ENCODE results near the gene CAMSAP1.

Gene CAMSAP1

GRCh38 chr9:135815413-135815812 lies 91.9 kb downstream of the CAMSAP1 start:
- H3K9me3 Mint-ChIP-seq: no peaks in the 10 kb centered on the region
- H3K27ac Mint-ChIP-seq: no peak overlapping the region
- no peaks in the 10 kb centered on the region for H3K27me3 Mint-ChIP-seq
- H3K4me1 Mint-ChIP-seq (ENCODE audit: low read depth): no peaks in the 10 kb centered on the region
- no peak overlapping the region for H3K4me3 Mint-ChIP-seq
- intact Hi-C loops (cut with micrococcal nuclease): no loop called here
- peaks cover 100% of the 10 kb centered on the region for H3K36me3 Mint-ChIP-seq (ENCODE audit: low read depth)

GRCh38 chr9:135814421-135815095 lies 92.8 kb downstream of the CAMSAP1 start:
- intact Hi-C loops (cut with micrococcal nuclease): no loop called here
- no peak overlapping the region for H3K4me3 Mint-ChIP-seq
- H3K4me1 Mint-ChIP-seq (ENCODE audit: low read depth): no peaks in the 10 kb centered on the region
- no peaks in the 10 kb centered on the region for H3K27me3 Mint-ChIP-seq
- H3K36me3 Mint-ChIP-seq (ENCODE audit: low read depth): peaks cover 100% of the 10 kb centered on the region
- no peaks in the 10 kb centered on the region for H3K9me3 Mint-ChIP-seq
- H3K27ac Mint-ChIP-seq: no peak overlapping the region

- no peak overlapping the region for H3K27ac Mint-ChIP-seq
- no peaks in the 10 kb centered on the region for H3K4me1 Mint-ChIP-seq (ENCODE audit: low read depth)
- no peak overlapping the region for H3K4me3 Mint-ChIP-seq
- H3K9me3 Mint-ChIP-seq: no peaks in the 10 kb centered on the region
- intact Hi-C loops (cut with micrococcal nuclease): no loop called here
- no peaks in the 10 kb centered on the region for H3K27me3 Mint-ChIP-seq
- H3K36me3 Mint-ChIP-seq (ENCODE audit: low read depth): peaks cover 100% of the 10 kb centered on the region
These were observed 93.6 kb downstream of the CAMSAP1 start for GRCh38 chr9:135813671-135814290.

- Mint-ChIP-seq H3K9me3 (no peaks in the 10 kb centered on the region), H3K4me3 (no peak overlapping the region), H3K27me3 (no peaks in the 10 kb centered on the region), H3K4me1 (ENCODE audit: low read depth) (no peaks in the 10 kb centered on the region), H3K36me3 (ENCODE audit: low read depth) (peaks cover 91% of the 10 kb centered on the region), H3K27ac (no peak overlapping the region)
- intact Hi-C loops (cut with micrococcal nuclease): no loop called here
These were observed 94.4 kb downstream of the CAMSAP1 start for GRCh38 chr9:135812961-135813360.

DNA sequence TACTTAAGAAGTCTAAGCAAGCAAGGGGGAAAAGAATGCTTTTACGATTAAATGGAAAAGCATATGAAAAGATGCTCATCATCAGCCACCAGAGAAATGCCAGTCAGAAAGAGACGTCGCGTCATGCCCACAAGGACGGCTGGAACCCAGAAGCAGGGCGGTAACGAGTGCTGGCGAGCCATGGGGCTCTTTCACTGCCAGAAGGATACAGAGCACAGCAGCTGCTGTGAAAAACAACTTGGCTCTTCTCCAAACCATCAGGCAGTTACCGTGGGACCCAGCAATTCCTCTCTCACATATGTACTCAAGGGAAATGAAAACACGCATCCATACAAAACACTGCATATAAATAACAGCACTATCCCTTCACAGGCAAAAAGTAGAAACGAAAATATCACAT lies 95.5 kb downstream of the CAMSAP1 start:
- no peak overlapping the region for H3K27ac Mint-ChIP-seq

GRCh38 chr9:135810806-135811575 lies 96.4 kb downstream of the CAMSAP1 start:
- no peaks in the 10 kb centered on the region for H3K4me1 Mint-ChIP-seq (ENCODE audit: low read depth)
- intact Hi-C loops (cut with micrococcal nuclease): no loop called here
- no peaks in the 10 kb centered on the region for H3K27me3 Mint-ChIP-seq
- H3K36me3 Mint-ChIP-seq (ENCODE audit: low read depth): peaks cover 72% of the 10 kb centered on the region
- H3K27ac Mint-ChIP-seq: no peak overlapping the region
- no peaks in the 10 kb centered on the region for H3K9me3 Mint-ChIP-seq
- no peak overlapping the region for H3K4me3 Mint-ChIP-seq

More for the DNA sequence above, 95.5 kb downstream of the CAMSAP1 start:
- H3K4me3 Mint-ChIP-seq: no peak overlapping the region
- H3K27me3 Mint-ChIP-seq: no peaks in the 10 kb centered on the region
- H3K9me3 Mint-ChIP-seq: no peaks in the 10 kb centered on the region
- intact Hi-C loops (cut with micrococcal nuclease): no loop called here
- H3K36me3 Mint-ChIP-seq (ENCODE audit: low read depth): peaks cover 80% of the 10 kb centered on the region
- no peaks in the 10 kb centered on the region for H3K4me1 Mint-ChIP-seq (ENCODE audit: low read depth)

DNA sequence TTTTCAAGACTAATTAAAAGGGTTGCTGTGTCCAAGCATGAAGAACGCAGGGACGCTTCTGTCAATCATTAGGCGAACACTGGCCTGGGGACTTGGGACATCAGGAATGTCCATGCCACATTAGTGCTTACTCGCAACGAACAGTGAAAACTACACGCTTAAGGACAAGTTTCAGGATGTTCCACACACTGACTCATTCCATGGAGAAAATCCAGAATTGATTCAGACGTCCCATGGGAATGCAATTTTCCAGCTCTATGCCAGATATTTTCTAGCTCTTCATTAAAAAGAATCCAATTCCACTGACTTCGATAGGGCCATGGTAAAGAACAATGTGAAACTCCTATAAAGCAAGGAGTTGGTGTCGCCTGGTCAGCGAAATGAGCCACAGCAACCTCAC lies 98.2 kb downstream of the CAMSAP1 start:
- H3K36me3 Mint-ChIP-seq (ENCODE audit: low read depth): peaks cover 53% of the 10 kb centered on the region
- intact Hi-C loops (cut with micrococcal nuclease): no loop called here
- H3K27ac Mint-ChIP-seq: no peak overlapping the region
- peaks cover 3% of the 10 kb centered on the region for H3K27me3 Mint-ChIP-seq
- no peaks in the 10 kb centered on the region for H3K9me3 Mint-ChIP-seq
- no peak overlapping the region for H3K4me3 Mint-ChIP-seq
- no peaks in the 10 kb centered on the region for H3K4me1 Mint-ChIP-seq (ENCODE audit: low read depth)

GRCh38 chr9:135805422-135806022 lies 101.8 kb downstream of the CAMSAP1 start:
- intact Hi-C loops (cut with micrococcal nuclease): no loop called here
- H3K27me3 Mint-ChIP-seq: peaks cover 5% of the 10 kb centered on the region
- H3K9me3 Mint-ChIP-seq: no peaks in the 10 kb centered on the region
- H3K27ac Mint-ChIP-seq: no peak overlapping the region
- peaks cover 17% of the 10 kb centered on the region for H3K36me3 Mint-ChIP-seq (ENCODE audit: low read depth)
- no peaks in the 10 kb centered on the region for H3K4me1 Mint-ChIP-seq (ENCODE audit: low read depth)
- no peak overlapping the region for H3K4me3 Mint-ChIP-seq

GRCh38 chr9:135804581-135805421 lies 102.5 kb downstream of the CAMSAP1 start:
- intact Hi-C loops (cut with micrococcal nuclease): no loop called here
- Mint-ChIP-seq H3K9me3 (no peaks in the 10 kb centered on the region), H3K27ac (no peak overlapping the region), H3K4me1 (ENCODE audit: low read depth) (no peaks in the 10 kb centered on the region), H3K27me3 (peaks cover 5% of the 10 kb centered on the region), H3K4me3 (no peak overlapping the region), H3K36me3 (ENCODE audit: low read depth) (peaks cover 10% of the 10 kb centered on the region)

DNA sequence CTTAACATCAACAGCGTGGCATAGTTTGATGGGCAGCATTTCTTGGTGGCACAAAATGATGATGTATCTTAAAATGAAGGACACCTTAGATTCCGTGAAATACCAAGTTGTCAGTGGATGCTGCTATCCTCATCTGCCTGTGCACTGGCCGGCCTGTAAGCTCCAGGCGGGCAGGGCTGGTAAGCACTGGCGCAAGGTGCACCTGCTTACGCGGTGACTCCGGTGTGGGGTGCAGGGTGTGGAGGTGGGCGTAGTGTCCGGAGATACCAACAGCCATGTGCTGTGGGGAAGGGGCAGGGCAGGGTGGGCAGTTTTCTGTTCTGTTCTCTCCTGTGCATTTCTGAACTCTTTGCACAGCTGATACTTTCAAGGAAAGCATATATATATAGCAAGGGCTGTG lies 103.9 kb downstream of the CAMSAP1 start:
- H3K4me3 Mint-ChIP-seq: no peak overlapping the region
- peaks cover 5% of the 10 kb centered on the region for H3K27me3 Mint-ChIP-seq
- no peaks in the 10 kb centered on the region for H3K4me1 Mint-ChIP-seq (ENCODE audit: low read depth)
- H3K9me3 Mint-ChIP-seq: no peaks in the 10 kb centered on the region
- H3K27ac Mint-ChIP-seq: no peak overlapping the region
- no peaks in the 10 kb centered on the region for H3K36me3 Mint-ChIP-seq (ENCODE audit: low read depth)
- intact Hi-C loops (cut with micrococcal nuclease): no loop called here

GRCh38 chr9:135802876-135803419 lies 104.4 kb downstream of the CAMSAP1 start:
- Mint-ChIP-seq H3K4me1 (ENCODE audit: low read depth) (no peaks in the 10 kb centered on the region), H3K9me3 (no peaks in the 10 kb centered on the region), H3K27ac (no peak overlapping the region), H3K4me3 (no peak overlapping the region), H3K36me3 (ENCODE audit: low read depth) (no peaks in the 10 kb centered on the region), H3K27me3 (peaks cover 5% of the 10 kb centered on the region)
- intact Hi-C loops (cut with micrococcal nuclease): no loop called here

GRCh38 chr9:135801070-135801469 lies 106.3 kb downstream of the CAMSAP1 start:
- Mint-ChIP-seq H3K4me1 (ENCODE audit: low read depth) (no peaks in the 10 kb centered on the region), H3K27me3 (peaks cover 5% of the 10 kb centered on the region), H3K27ac (no peak overlapping the region), H3K9me3 (no peaks in the 10 kb centered on the region), H3K36me3 (ENCODE audit: low read depth) (no peaks in the 10 kb centered on the region), H3K4me3 (no peak overlapping the region)
- intact Hi-C loops (cut with micrococcal nuclease): no loop called here

GRCh38 chr9:135799261-135799660 lies 108.1 kb downstream of the CAMSAP1 start:
- Mint-ChIP-seq H3K4me1 (ENCODE audit: low read depth) (no peaks in the 10 kb centered on the region), H3K27ac (no peak overlapping the region), H3K36me3 (ENCODE audit: low read depth) (no peaks in the 10 kb centered on the region), H3K4me3 (no peak overlapping the region), H3K9me3 (no peaks in the 10 kb centered on the region), H3K27me3 (peaks cover 4% of the 10 kb centered on the region)
- intact Hi-C loops (cut with micrococcal nuclease): no loop called here

Data from dendritic cell treated with granulocyte-macrophage colony-stimulating factor and Interleukin-4, amounts not matched to agents 40 ng/mL and 50 ng/mL, for 4 days (primary cell).